ENCODE measurements around the gene CCDC102A.
"Not testable (repeated sequence)": the region's sequence is repeated elsewhere in the genome, so short reads cannot be mapped to it uniquely, and the experiment has no call there.

DNA sequence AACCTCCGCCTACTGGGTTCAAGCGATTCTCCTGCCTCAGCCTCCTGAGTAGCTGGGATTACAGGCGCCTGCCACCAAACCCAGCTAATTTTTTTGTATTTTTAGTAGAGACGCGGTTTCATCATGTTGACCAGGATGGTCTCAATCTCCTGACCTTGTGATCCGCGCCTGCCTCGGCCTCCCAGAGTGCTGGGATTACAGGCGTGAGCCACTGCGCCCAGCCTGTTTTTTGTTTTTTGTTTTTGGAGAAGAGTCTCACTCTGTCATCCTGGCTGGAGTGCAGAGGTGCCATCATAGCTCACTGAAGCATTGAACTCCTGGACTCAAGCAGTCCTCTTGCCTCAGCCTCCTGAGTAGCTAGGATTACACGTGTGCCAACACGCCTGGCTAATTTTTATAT, 11.2 kb upstream of the CCDC102A start:
- TF ChIP-seq, protein P1, sequence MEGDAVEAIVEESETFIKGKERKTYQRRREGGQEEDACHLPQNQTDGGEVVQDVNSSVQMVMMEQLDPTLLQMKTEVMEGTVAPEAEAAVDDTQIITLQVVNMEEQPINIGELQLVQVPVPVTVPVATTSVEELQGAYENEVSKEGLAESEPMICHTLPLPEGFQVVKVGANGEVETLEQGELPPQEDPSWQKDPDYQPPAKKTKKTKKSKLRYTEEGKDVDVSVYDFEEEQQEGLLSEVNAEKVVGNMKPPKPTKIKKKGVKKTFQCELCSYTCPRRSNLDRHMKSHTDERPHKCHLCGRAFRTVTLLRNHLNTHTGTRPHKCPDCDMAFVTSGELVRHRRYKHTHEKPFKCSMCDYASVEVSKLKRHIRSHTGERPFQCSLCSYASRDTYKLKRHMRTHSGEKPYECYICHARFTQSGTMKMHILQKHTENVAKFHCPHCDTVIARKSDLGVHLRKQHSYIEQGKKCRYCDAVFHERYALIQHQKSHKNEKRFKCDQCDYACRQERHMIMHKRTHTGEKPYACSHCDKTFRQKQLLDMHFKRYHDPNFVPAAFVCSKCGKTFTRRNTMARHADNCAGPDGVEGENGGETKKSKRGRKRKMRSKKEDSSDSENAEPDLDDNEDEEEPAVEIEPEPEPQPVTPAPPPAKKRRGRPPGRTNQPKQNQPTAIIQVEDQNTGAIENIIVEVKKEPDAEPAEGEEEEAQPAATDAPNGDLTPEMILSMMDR (IDR thresholded peaks at IDR 0.05 in 4 of 5, conservative IDR thresholded peaks at IDR 0.05 in 1 of 5) = not testable (repeated sequence)
- not testable (repeated sequence) for TF ChIP-seq POLR2A (IDR thresholded peaks at IDR 0.05)

All from gastrocnemius medialis (tissue), 4 donors.